OCI-LY1 (cell line): ENCODE results near the gene ABCC11.
"Not testable (repeated sequence)": the region's sequence is repeated elsewhere in the genome, so short reads cannot be mapped to it uniquely, and the experiment has no call there.

ENCODE experiments used
- EZH2 ChIP-seq: fragments of 200-600 bp; sonication (generic), shearing (Covaris generic); IDR thresholded peaks from 2 replicates; pipeline ENCODE4 v1.8.0; 2017; ENCODE audit warnings: borderline replicate concordance, mixed run types, mild to moderate bottlenecking, antibody characterized with exemption, low read length, moderate library complexity, mixed read lengths
- TF ChIP-seq, protein P1 (sequence below): fragments of 200-600 bp; sonication (generic), shearing (Covaris generic); IDR thresholded peaks from 2 replicates; pipeline ENCODE4 v1.5.1; 2017; ENCODE audit warnings: mild to moderate bottlenecking, antibody characterized with exemption, low read length, moderate library complexity, mixed read lengths

DNA sequence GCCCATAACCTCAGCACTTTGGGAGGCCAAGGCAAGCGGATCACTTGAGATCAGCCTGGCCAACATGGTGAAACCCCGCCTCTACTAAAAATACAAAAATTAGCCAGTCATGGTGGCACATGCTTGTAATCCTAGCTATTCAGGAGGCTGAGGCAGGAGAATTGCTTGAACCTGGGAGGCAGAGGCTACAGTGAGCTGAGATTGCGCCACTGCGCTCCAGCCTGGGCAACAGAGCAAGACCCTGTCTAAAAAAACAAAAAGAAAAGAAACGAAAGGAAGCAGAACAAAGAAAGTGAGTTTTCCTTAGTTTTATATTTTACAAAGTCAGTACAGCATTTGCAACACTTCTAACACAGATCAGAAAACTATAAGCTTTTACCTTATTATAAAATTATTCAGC, 80.7 kb downstream of the ABCC11 start:
- TF ChIP-seq, protein P1, sequence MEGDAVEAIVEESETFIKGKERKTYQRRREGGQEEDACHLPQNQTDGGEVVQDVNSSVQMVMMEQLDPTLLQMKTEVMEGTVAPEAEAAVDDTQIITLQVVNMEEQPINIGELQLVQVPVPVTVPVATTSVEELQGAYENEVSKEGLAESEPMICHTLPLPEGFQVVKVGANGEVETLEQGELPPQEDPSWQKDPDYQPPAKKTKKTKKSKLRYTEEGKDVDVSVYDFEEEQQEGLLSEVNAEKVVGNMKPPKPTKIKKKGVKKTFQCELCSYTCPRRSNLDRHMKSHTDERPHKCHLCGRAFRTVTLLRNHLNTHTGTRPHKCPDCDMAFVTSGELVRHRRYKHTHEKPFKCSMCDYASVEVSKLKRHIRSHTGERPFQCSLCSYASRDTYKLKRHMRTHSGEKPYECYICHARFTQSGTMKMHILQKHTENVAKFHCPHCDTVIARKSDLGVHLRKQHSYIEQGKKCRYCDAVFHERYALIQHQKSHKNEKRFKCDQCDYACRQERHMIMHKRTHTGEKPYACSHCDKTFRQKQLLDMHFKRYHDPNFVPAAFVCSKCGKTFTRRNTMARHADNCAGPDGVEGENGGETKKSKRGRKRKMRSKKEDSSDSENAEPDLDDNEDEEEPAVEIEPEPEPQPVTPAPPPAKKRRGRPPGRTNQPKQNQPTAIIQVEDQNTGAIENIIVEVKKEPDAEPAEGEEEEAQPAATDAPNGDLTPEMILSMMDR, result not testable (repeated sequence)
- TF ChIP-seq EZH2, result not testable (repeated sequence)
